Measurements from ENCODE around the gene HES3. TPM values are rescaled to one million over a fixed set of nuclear protein-coding genes. Genes with fewer than 3 reads are reported as not detected.

The HES3 gene
- total and polyA plus RNA-seq, 8 donors: not detected

DNA sequence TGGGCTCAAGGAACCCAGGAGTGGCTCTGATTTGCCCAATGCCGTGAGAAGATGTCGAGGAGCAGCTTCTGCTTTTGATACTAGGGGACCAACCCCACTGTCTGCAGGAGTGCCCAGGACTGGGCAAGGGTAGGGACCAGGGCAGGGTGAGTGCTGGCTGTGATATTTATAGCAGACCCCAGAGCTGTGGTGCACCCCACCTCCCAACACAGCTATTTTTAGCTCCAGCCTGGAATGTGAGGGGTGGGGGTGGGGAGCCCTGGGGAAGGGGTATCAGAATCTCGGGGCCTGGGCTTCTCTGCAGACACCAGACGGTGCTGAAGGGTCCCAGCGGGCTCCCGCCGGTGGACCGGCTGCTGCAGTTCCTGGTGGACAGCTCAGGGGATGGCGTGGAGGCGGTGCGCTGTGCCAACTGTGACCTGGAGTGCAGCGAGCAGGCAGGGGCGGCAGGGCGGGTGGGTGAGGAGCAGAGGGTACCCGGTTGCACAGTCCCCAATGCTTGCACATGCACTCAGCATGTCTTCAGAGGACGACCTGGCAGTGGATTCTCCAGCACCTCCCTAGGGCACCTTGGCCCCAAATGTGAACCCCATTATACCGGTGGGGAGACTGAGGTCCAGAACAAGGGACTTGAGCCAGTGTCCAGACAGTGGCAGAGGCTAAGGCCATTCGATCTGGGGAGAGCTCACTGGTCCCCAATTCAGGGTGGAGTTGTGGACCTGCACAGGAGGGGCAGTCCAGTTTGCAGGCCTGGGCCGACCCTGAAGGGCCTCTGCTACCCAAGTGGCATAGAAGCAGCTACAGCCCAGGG is 36.7 kb upstream of the HES3 start:
- intact Hi-C loops (cut with DNase I): no loop called here
- 87 to 88% methylated on average over 15 to 19 of the region's 19 CpGs for WGBS, 2 donors
- FAIRE-seq (no peak), DNase-seq (peak in 2 of 6 donors; percentile 39 to 57), ATAC-seq (no peak)
- no peaks in the 10 kb centered on the region for H3K27me3 ChIP-seq
- H3K4me1 ChIP-seq: peaks cover 0 to 3% (median 0%) of the 10 kb centered on the region in 3 donors
- peak overlapping the region in 2 of 4 donors; percentile 59 to 77 for H3K4me3 ChIP-seq
- peaks cover 0 to 5% (median 0%) of the 10 kb centered on the region in 3 donors for H3K36me3 ChIP-seq
- H3K27ac ChIP-seq: no peak overlapping the region
- no peaks in the 10 kb centered on the region for H3K9me3 ChIP-seq
- TF ChIP-seq, protein P1, sequence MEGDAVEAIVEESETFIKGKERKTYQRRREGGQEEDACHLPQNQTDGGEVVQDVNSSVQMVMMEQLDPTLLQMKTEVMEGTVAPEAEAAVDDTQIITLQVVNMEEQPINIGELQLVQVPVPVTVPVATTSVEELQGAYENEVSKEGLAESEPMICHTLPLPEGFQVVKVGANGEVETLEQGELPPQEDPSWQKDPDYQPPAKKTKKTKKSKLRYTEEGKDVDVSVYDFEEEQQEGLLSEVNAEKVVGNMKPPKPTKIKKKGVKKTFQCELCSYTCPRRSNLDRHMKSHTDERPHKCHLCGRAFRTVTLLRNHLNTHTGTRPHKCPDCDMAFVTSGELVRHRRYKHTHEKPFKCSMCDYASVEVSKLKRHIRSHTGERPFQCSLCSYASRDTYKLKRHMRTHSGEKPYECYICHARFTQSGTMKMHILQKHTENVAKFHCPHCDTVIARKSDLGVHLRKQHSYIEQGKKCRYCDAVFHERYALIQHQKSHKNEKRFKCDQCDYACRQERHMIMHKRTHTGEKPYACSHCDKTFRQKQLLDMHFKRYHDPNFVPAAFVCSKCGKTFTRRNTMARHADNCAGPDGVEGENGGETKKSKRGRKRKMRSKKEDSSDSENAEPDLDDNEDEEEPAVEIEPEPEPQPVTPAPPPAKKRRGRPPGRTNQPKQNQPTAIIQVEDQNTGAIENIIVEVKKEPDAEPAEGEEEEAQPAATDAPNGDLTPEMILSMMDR (IDR thresholded peaks at IDR 0.05): no peak

DNA sequence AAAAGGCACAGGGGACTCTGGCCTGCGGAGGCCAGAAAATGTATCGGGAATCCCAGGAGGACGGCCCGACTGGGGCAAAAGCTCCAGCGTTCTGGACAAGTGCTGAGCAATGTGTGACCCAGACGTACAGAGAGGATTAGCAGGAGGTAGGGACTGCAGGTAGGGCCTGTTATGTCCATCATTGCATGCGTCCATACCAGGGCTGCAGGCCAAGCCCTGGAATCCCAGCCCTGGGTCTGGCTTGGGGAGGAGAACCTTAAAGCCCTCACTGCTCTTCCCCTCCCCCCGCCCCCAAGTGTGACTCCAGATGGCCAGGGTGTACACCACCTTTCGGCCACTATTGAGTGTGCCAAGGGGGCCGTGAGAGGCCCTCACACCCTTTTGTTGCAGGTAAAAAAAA is 36.1 kb upstream of the HES3 start:
- no peak for FAIRE-seq
- TF ChIP-seq, protein P1 (IDR thresholded peaks at IDR 0.05): no peak
- H3K4me3 ChIP-seq: no peak overlapping the region
- DNase-seq: no peak
- peaks cover 0 to 3% (median 0%) of the 10 kb centered on the region in 3 donors for H3K4me1 ChIP-seq
- H3K27ac ChIP-seq: no peak overlapping the region
- WGBS, 2 donors: 91 to 92% methylated on average over 10 of the region's 10 CpGs
- ATAC-seq: no peak
- H3K36me3 ChIP-seq: peaks cover 0 to 5% (median 0%) of the 10 kb centered on the region in 3 donors
- no peaks in the 10 kb centered on the region for H3K27me3 ChIP-seq
- H3K9me3 ChIP-seq: no peaks in the 10 kb centered on the region
- intact Hi-C loops (cut with DNase I): no loop called here

DNA sequence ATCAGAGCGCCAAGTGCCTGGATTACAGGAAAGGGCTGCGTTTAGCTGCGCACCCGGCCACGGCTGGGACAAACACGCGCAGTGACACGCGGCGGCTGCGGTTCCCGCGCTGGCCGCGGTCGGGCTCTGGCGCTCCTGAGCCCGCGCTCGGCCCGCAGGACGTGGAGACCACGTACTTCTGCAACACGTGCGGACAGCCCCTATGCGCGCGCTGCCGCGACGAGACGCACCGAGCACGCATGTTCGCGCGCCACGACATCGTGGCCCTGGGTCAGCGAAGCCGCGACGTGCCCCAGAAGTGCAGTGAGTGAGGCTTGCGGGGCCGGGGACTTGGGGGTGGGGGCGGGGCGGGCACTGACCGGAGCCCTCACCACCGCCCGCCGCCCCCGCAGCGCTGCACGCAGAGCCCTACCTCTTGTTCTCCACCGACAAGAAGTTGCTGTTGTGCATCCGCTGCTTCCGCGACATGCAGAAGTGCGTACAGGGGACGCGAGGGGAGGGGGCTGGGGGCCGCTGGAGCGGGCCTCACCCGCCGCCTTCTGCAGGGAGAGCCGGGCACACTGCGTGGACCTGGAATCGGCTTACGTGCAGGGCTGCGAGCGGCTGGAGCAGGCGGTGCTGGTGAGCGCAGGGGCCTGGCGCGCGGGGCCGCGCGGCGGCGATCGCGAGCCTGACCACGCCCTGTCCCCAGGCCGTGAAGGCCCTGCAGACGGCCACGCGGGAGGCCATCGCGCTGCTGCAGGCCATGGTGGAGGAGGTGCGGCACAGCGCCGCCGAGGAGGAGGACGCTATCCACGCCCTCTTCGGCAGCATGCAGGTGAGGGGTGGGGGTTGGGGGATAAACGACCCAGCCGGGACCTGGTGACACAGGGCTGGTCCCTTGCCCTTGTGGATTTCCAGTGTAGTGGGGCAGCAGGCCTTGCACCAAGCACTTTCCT is 35.0 kb upstream of the HES3 start:
- WGBS, 2 donors: 27 to 37% methylated on average over 79 to 99 of the region's 99 CpGs
- H3K4me3 ChIP-seq: peak overlapping the region; percentile 29 to 46 (median 39)
- peak; percentile 66 to 76 (median 71) for ATAC-seq
- no peak for FAIRE-seq
- peaks cover 0 to 3% (median 0%) of the 10 kb centered on the region in 3 donors for H3K4me1 ChIP-seq
- intact Hi-C loops (cut with DNase I): no loop called here
- H3K9me3 ChIP-seq: no peaks in the 10 kb centered on the region
- DNase-seq: peak in 5 of 6 donors; percentile 50 to 79 (median 66)
- TF ChIP-seq, protein P1 (IDR thresholded peaks at IDR 0.05): peak; percentile 16 to 49 (median 38)
- H3K36me3 ChIP-seq: peaks cover 0 to 5% (median 0%) of the 10 kb centered on the region in 3 donors
- H3K27ac ChIP-seq: no peak overlapping the region
- H3K27me3 ChIP-seq: no peaks in the 10 kb centered on the region

DNA sequence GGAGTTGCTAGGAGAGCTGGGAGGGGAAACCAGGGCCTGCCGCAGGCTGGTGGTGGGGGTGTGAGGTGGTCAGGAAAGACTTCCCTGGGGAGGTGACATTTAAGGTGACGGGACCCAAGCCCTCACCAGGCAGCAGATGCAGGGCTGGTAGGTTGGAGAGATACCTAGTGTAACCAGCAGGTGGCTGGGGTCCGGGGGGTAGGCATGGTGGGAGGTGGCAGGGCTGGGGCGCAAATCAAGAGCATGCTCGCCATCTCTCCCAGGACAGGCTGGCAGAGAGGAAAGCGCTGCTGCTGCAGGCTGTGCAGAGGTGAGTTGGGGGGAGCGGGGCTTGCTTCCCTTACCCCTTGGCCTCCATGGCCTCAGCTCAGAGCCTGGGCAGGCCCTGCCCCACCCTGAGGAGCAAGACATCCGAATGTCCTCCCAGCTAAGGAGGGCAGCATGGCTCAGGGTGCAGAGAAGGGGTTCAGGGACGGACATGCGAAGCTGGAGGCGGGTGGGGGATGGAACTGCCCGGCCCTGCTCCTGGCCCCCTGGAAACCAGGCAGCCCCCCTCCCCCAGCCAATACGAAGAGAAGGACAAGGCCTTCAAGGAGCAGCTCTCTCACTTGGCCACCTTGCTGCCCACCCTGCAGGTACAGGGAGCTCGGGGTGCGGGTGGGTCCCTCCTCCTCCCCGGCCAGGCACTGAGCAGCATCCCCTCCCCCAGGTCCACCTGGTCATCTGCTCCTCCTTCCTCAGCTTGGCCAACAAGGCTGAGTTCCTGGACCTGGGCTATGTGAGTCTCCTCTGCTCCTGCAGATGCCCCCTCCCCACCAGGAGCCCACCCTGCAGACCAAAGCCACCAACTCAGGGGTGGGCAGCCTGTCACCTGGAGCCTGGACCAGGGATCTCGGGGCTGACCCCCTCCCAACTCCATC is 34.1 kb upstream of the HES3 start:
- TF ChIP-seq, protein P1 (IDR thresholded peaks at IDR 0.05): no peak
- H3K9me3 ChIP-seq: no peaks in the 10 kb centered on the region
- H3K27me3 ChIP-seq: no peaks in the 10 kb centered on the region
- intact Hi-C loops (cut with DNase I): no loop called here
- FAIRE-seq: no peak
- H3K27ac ChIP-seq: no peak overlapping the region
- peaks cover 0 to 3% (median 0%) of the 10 kb centered on the region in 3 donors for H3K4me1 ChIP-seq
- ATAC-seq: no peak
- H3K4me3 ChIP-seq: peak overlapping the region in 2 of 4 donors; percentile 38 to 46
- DNase-seq: no peak
- WGBS, 2 donors: 91% methylated on average over 17 of the region's 17 CpGs
- H3K36me3 ChIP-seq: peaks cover 0 to 5% (median 0%) of the 10 kb centered on the region in 3 donors
